ENCODE data around the gene NPC1L1. TPM values are rescaled to one million over a fixed set of nuclear protein-coding genes. Genes with fewer than 3 reads are reported as not detected.

The NPC1L1 gene
- total and polyA plus RNA-seq, 2 experiments from 2014 or later: 20.6 to 25.8 TPM

- H3K9me2 ChIP-seq (replicated peaks; ENCODE audit: insufficient read depth): no peaks in the 10 kb centered on the region
- no peak for TF ChIP-seq EZH2phosphoT487 (IDR thresholded peaks at IDR 0.05; ENCODE audit: low read depth, severe bottlenecking, unreplicated experiment)
- no peak overlapping the region for H3K4me3 ChIP-seq
- 88% methylated on average over 17 of the region's 17 CpGs for WGBS (ENCODE audit: low lambda C conversion rate, missing lambda C conversion rate)
- H3K27ac ChIP-seq: no peak overlapping the region
- no peaks in the 10 kb centered on the region for H3K36me3 ChIP-seq (replicated peaks; ENCODE audit: insufficient read depth, low read depth)
- no peak for DNase-seq (ENCODE audit: low spot score)
- H3K9me3 ChIP-seq (ENCODE audit: low read depth): no peaks in the 10 kb centered on the region
- no peak overlapping the region for H3K4me2 ChIP-seq
- H3K79me2 ChIP-seq: peaks cover 1% of the 10 kb centered on the region
- H2AFZ ChIP-seq: no peak overlapping the region
- H4K20me1 ChIP-seq (ENCODE audit: insufficient read depth, poor library complexity, severe bottlenecking): no peaks in the 10 kb centered on the region
- no peaks in the 10 kb centered on the region for H3K27me3 ChIP-seq
- peaks cover 9% of the 10 kb centered on the region for H3K4me1 ChIP-seq (ENCODE audit: insufficient read depth)
Observed at GRCh38 chr7:44531421-44532380, 9.4 kb downstream of the NPC1L1 start.

DNA sequence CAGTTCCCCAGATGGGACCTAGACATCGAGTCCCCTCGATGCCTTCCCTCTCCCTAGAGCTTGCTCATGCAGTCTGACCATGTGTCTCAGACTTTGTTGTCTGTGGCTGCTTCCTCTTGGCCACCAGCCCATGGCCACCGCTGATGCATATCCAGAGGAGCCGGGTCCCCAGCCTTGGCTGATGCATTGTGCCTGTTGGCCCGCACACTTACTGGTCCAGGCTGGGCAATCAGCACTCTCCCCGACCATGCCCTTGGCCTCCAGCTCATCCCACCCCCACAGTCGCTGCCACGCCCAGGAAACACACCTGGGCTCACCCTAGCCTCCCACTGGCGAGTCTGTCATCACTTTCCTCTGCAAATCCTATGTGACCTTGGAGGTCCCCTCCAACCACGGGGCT is 10.1 kb downstream of the NPC1L1 start:
- no peaks in the 10 kb centered on the region for H3K9me3 ChIP-seq (ENCODE audit: low read depth)
- H3K36me3 ChIP-seq (replicated peaks; ENCODE audit: insufficient read depth, low read depth): no peaks in the 10 kb centered on the region
- no peak overlapping the region for H3K4me3 ChIP-seq
- 93% methylated on average over 10 of the region's 10 CpGs for WGBS (ENCODE audit: low lambda C conversion rate, missing lambda C conversion rate)
- no peaks in the 10 kb centered on the region for H3K79me2 ChIP-seq
- no peak overlapping the region for H3K4me2 ChIP-seq
- H2AFZ ChIP-seq: no peak overlapping the region
- H3K4me1 ChIP-seq (ENCODE audit: insufficient read depth): peaks cover 9% of the 10 kb centered on the region
- H3K9me2 ChIP-seq (replicated peaks; ENCODE audit: insufficient read depth): no peaks in the 10 kb centered on the region
- no peak overlapping the region for H3K27ac ChIP-seq
- no peak for DNase-seq (ENCODE audit: low spot score)
- no peaks in the 10 kb centered on the region for H3K27me3 ChIP-seq
- H4K20me1 ChIP-seq (ENCODE audit: insufficient read depth, poor library complexity, severe bottlenecking): no peaks in the 10 kb centered on the region
- TF ChIP-seq CTCF (IDR thresholded peaks at IDR 0.05; ENCODE audit: poor library complexity) (no peak), EZH2phosphoT487 (IDR thresholded peaks at IDR 0.05; ENCODE audit: low read depth, severe bottlenecking, unreplicated experiment) (no peak), EZH2 (IDR thresholded peaks at IDR 0.05; ENCODE audit: borderline replicate concordance) (no peak)

DNA sequence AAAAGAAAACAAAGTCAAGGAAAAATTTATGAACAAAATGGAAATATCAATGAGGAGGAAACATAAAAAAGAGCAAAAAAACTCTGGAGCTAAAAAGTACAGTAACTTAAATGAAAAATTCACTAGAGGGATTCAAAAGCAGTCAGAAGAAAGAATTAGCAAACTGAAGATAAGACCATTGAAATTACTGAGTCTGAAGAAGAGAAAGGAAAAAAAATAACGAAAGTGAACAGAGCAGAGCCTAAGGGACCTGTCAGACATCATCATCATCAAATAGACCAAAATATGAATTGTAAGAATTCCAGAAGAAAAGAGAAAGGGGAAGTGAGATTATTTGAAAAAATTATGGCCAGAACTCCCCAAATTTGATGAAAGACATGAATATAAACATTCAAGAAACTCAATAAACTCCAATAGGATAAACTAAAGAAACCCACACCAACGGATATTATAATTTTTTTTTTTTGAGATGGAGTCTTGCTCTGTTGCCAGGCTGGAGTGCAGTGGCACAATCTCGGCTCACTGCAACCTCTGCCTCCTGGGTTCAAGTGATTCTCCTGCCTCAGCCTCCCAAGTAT is 16.2 kb downstream of the NPC1L1 start:
- 83% methylated on average over 3 of the region's 3 CpGs for WGBS (ENCODE audit: low lambda C conversion rate, missing lambda C conversion rate)

More for the DNA sequence above, 16.2 kb downstream of the NPC1L1 start:
- no peaks in the 10 kb centered on the region for H3K36me3 ChIP-seq (replicated peaks; ENCODE audit: insufficient read depth, low read depth)
- no peaks in the 10 kb centered on the region for H3K79me2 ChIP-seq
- no peaks in the 10 kb centered on the region for H4K20me1 ChIP-seq (ENCODE audit: insufficient read depth, poor library complexity, severe bottlenecking)
- H3K4me3 ChIP-seq: no peak overlapping the region
- no peak overlapping the region for H3K27ac ChIP-seq
- no peaks in the 10 kb centered on the region for H3K4me1 ChIP-seq (ENCODE audit: insufficient read depth)
- DNase-seq (ENCODE audit: low spot score): no peak
- H2AFZ ChIP-seq: no peak overlapping the region
- H3K27me3 ChIP-seq: no peaks in the 10 kb centered on the region
- no peak for TF ChIP-seq EZH2 (IDR thresholded peaks at IDR 0.05; ENCODE audit: borderline replicate concordance)
- TF ChIP-seq EZH2phosphoT487 (IDR thresholded peaks at IDR 0.05; ENCODE audit: low read depth, severe bottlenecking, unreplicated experiment): no peak
- TF ChIP-seq CTCF (IDR thresholded peaks at IDR 0.05; ENCODE audit: poor library complexity): no peak
- no peaks in the 10 kb centered on the region for H3K9me2 ChIP-seq (replicated peaks; ENCODE audit: insufficient read depth)
- no peak overlapping the region for H3K4me2 ChIP-seq
- no peaks in the 10 kb centered on the region for H3K9me3 ChIP-seq (ENCODE audit: low read depth)

Data from hepatocyte (in vitro differentiated cells).